ENCODE measurements around the gene TMEM30A. TPM values are rescaled to one million over a fixed set of nuclear protein-coding genes. Genes with fewer than 3 reads are reported as not detected.

TMEM30A gene
- total and polyA plus RNA-seq, 2 donors, result 40.6 to 45.8 TPM

DNA sequence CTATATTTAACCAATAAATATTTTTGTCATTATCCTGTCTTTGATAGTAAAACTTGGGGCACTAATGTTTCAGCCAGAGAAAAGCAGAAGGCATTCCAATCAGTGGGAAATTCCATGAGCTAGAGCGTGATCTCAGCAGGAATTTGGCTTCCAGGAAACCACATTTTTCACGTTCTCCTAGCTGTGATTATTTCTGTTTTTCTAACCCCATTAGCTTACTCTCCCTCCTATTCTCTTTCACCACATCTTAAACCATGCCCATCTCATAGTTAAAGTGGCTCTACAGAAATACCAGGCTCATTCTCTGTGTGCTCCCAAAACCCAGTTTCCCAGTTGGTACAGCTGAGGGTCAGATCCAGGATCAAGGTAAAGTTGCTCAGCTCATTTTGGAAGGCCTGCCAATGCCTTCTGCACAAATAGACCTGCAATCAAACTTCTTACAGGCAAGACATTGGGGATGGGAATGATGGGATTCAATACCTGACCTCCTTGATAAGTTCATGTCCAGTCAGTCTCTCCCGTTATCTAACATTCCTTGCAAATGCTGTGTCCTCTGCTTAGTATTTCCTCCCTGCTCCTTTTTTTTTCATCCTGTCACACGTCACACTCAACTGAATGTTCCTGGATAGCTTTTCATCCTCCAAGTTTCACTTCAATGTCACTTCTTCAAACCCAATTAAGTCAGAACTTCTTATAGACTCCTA, 33.1 kb upstream of the TMEM30A start:
- DNase-seq (ENCODE audit: low read depth in 6 of 9, low spot score in 9 of 9), result no peak
- WGBS, result 87% methylated on average over 4 of the region's 4 CpGs
- no peaks in the 10 kb centered on the region for H3K9me3 ChIP-seq (ENCODE audit: control insufficient read depth in 2 of 2, insufficient read depth in 1 of 2, low read length in 1 of 2)
- no peaks in the 10 kb centered on the region for H3K27me3 ChIP-seq (ENCODE audit: control insufficient read depth in 2 of 2, insufficient read depth in 1 of 2, low read length in 1 of 2)
- no peak overlapping the region for H3K4me3 ChIP-seq (ENCODE audit: low read length in 2 of 2)
- no peak overlapping the region for H3K27ac ChIP-seq (ENCODE audit: low read depth in 1 of 2, low read length in 1 of 2)
- H3K36me3 ChIP-seq (ENCODE audit: control insufficient read depth in 2 of 2, insufficient read depth in 2 of 2, low read length in 1 of 2), result no peaks in the 10 kb centered on the region
- H3K4me1 ChIP-seq (ENCODE audit: control insufficient read depth in 2 of 2, insufficient read depth in 2 of 2, low read length in 2 of 2), result no peaks in the 10 kb centered on the region

- H3K27ac ChIP-seq (ENCODE audit: low read depth in 1 of 2, low read length in 1 of 2), result no peak overlapping the region
- H3K4me1 ChIP-seq (ENCODE audit: control insufficient read depth in 2 of 2, insufficient read depth in 2 of 2, low read length in 2 of 2), result no peaks in the 10 kb centered on the region
- H3K4me3 ChIP-seq (ENCODE audit: low read length in 2 of 2), result no peak overlapping the region
- H3K27me3 ChIP-seq (ENCODE audit: control insufficient read depth in 2 of 2, insufficient read depth in 1 of 2, low read length in 1 of 2), result no peaks in the 10 kb centered on the region
- no peak for DNase-seq (ENCODE audit: low read depth in 6 of 9, low spot score in 9 of 9)
- no peaks in the 10 kb centered on the region for H3K36me3 ChIP-seq (ENCODE audit: control insufficient read depth in 2 of 2, insufficient read depth in 2 of 2, low read length in 1 of 2)
- no peaks in the 10 kb centered on the region for H3K9me3 ChIP-seq (ENCODE audit: control insufficient read depth in 2 of 2, insufficient read depth in 1 of 2, low read length in 1 of 2)
These were observed 31.4 kb upstream of the TMEM30A start for GRCh38 chr6:75315978-75316377.

GRCh38 chr6:75308250-75308988, 23.8 kb upstream of the TMEM30A start:
- WGBS, result 80% methylated on average over 11 of the region's 11 CpGs
- H3K4me1 ChIP-seq (ENCODE audit: control insufficient read depth in 2 of 2, insufficient read depth in 2 of 2, low read length in 2 of 2), result no peaks in the 10 kb centered on the region
- no peaks in the 10 kb centered on the region for H3K36me3 ChIP-seq (ENCODE audit: control insufficient read depth in 2 of 2, insufficient read depth in 2 of 2, low read length in 1 of 2)

DNA sequence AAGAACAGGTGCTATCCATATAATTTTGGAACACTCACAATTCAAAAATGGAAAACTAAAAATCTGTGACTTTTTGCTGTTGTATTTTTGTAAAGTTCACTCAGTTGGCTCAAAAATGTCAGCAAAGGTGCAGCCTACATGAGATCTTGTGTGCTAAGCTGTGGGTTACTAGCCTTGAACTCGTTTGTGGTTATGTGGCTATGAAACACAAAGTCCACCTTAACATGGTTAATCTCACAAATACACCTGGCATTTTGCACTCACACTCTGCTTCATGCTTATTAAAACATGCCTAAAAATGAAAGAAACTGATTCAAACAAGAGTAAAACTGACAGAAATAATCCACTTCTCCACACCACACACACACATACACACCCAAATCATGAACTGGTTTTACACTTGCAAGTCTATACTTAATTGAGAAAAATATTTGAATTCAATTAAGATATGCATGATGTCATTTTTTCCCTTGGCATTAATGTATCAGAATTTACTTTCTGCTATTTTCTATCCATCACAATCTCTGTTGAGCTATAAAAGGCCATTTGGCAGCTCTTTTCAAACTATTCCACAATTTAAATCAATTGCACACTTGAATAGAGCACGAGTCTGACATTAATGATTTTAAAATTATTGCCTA, 22.9 kb upstream of the TMEM30A start:
- DNase-seq (ENCODE audit: low read depth in 6 of 9, low spot score in 9 of 9), result no peak
- no peak overlapping the region for H3K4me3 ChIP-seq (ENCODE audit: low read length in 2 of 2)
- H3K27ac ChIP-seq (ENCODE audit: low read depth in 1 of 2, low read length in 1 of 2), result no peak overlapping the region
- no peaks in the 10 kb centered on the region for H3K9me3 ChIP-seq (ENCODE audit: control insufficient read depth in 2 of 2, insufficient read depth in 1 of 2, low read length in 1 of 2)
- H3K27me3 ChIP-seq (ENCODE audit: control insufficient read depth in 2 of 2, insufficient read depth in 1 of 2, low read length in 1 of 2), result no peaks in the 10 kb centered on the region
- H3K36me3 ChIP-seq (ENCODE audit: control insufficient read depth in 2 of 2, insufficient read depth in 2 of 2, low read length in 1 of 2), result no peaks in the 10 kb centered on the region
- WGBS, result 64% methylated on average over 2 of the region's 2 CpGs
- H3K4me1 ChIP-seq (ENCODE audit: control insufficient read depth in 2 of 2, insufficient read depth in 2 of 2, low read length in 2 of 2), result no peaks in the 10 kb centered on the region

More at GRCh38 chr6:75308250-75308988, 23.8 kb upstream of the TMEM30A start:
- no peak for DNase-seq (ENCODE audit: low read depth in 6 of 9, low spot score in 9 of 9)
- no peak overlapping the region for H3K4me3 ChIP-seq (ENCODE audit: low read length in 2 of 2)
- no peak overlapping the region for H3K27ac ChIP-seq (ENCODE audit: low read depth in 1 of 2, low read length in 1 of 2)
- no peaks in the 10 kb centered on the region for H3K27me3 ChIP-seq (ENCODE audit: control insufficient read depth in 2 of 2, insufficient read depth in 1 of 2, low read length in 1 of 2)
- H3K9me3 ChIP-seq (ENCODE audit: control insufficient read depth in 2 of 2, insufficient read depth in 1 of 2, low read length in 1 of 2), result no peaks in the 10 kb centered on the region

DNA sequence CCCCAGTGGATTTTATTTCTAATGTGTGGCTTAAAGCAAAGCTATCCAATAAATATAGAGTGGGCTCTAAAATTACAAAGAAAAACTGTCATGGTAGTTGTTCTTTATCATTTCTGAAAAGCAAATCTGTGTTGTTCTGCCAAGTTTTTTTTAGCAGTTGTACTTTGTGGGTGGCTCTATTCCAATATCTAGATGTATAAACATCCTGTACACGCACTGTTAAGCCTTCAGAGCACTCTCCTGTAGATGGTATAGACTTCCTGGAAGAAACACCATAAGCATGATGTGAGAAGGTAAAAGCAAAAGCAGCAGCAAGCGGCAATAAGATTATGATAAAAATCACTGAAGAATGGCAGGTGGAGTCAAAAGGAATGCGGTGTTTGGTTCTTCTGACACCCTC, 21.5 kb upstream of the TMEM30A start:
- Histone ChIP-seq H3K4me1 (ENCODE audit: control insufficient read depth in 2 of 2, insufficient read depth in 2 of 2, low read length in 2 of 2) (no peaks in the 10 kb centered on the region), H3K27me3 (ENCODE audit: control insufficient read depth in 2 of 2, insufficient read depth in 1 of 2, low read length in 1 of 2) (no peaks in the 10 kb centered on the region), H3K4me3 (ENCODE audit: low read length in 2 of 2) (no peak overlapping the region), H3K36me3 (ENCODE audit: control insufficient read depth in 2 of 2, insufficient read depth in 2 of 2, low read length in 1 of 2) (no peaks in the 10 kb centered on the region), H3K27ac (ENCODE audit: low read depth in 1 of 2, low read length in 1 of 2) (no peak overlapping the region), H3K9me3 (ENCODE audit: control insufficient read depth in 2 of 2, insufficient read depth in 1 of 2, low read length in 1 of 2) (no peaks in the 10 kb centered on the region)
- peak in 1 of 9 donors; percentile 20 for DNase-seq (ENCODE audit: low read depth in 6 of 9, low spot score in 9 of 9)
- WGBS, result 81% methylated on average over 3 of the region's 3 CpGs

DNA sequence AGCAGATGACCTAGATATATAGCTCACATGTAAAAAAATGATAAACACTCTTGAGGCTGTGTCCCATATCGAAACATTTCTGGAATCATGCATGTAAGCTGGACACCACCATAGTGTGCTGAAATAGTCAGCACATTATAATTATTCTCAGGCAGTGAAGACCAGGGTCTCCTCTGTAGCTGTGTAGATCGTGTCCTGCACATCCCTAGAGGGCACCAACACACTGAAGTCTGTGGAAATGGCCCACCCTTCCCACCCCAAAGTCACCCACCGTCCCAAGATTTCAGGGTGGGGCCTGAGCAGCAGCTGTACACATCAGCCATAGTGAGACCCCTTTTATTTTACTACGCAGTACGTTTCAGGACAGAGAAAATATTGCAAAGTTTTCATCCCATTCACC, 21.0 kb upstream of the TMEM30A start:
- H3K4me1 ChIP-seq (ENCODE audit: control insufficient read depth in 2 of 2, insufficient read depth in 2 of 2, low read length in 2 of 2), result no peaks in the 10 kb centered on the region
- no peaks in the 10 kb centered on the region for H3K9me3 ChIP-seq (ENCODE audit: control insufficient read depth in 2 of 2, insufficient read depth in 1 of 2, low read length in 1 of 2)
- H3K27me3 ChIP-seq (ENCODE audit: control insufficient read depth in 2 of 2, insufficient read depth in 1 of 2, low read length in 1 of 2), result no peaks in the 10 kb centered on the region
- DNase-seq (ENCODE audit: low read depth in 6 of 9, low spot score in 9 of 9), result no peak
- no peak overlapping the region for H3K27ac ChIP-seq (ENCODE audit: low read depth in 1 of 2, low read length in 1 of 2)
- no peaks in the 10 kb centered on the region for H3K36me3 ChIP-seq (ENCODE audit: control insufficient read depth in 2 of 2, insufficient read depth in 2 of 2, low read length in 1 of 2)
- WGBS, result 83% methylated on average over 5 of the region's 5 CpGs
- no peak overlapping the region for H3K4me3 ChIP-seq (ENCODE audit: low read length in 2 of 2)

DNA sequence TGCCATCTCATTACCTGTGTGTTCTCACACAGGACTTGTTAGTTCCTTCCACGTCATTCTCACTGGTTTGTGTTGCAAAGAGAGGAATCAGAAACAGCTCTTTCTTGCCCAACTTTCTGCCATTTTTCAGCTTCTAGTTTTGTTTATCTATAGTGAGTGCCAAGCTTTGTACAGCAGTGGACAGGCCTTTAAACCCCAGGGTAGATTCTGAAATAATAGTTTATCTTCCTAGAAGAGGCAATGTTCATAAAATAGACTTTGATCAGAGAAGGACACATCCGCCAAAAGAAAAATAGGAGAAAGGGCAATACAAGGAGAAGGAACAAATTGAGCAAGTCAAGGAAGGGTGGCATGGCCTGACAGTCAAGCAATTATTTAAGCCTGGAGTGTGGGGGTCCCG, 17.7 kb upstream of the TMEM30A start:
- H3K9me3 ChIP-seq (ENCODE audit: control insufficient read depth in 2 of 2, insufficient read depth in 1 of 2, low read length in 1 of 2), result no peaks in the 10 kb centered on the region
- 92% methylated on average over 3 of the region's 3 CpGs for WGBS
- no peaks in the 10 kb centered on the region for H3K27me3 ChIP-seq (ENCODE audit: control insufficient read depth in 2 of 2, insufficient read depth in 1 of 2, low read length in 1 of 2)
- no peak overlapping the region for H3K4me3 ChIP-seq (ENCODE audit: low read length in 2 of 2)
- no peak overlapping the region for H3K27ac ChIP-seq (ENCODE audit: low read depth in 1 of 2, low read length in 1 of 2)
- DNase-seq (ENCODE audit: low read depth in 6 of 9, low spot score in 9 of 9), result no peak
- H3K4me1 ChIP-seq (ENCODE audit: control insufficient read depth in 2 of 2, insufficient read depth in 2 of 2, low read length in 2 of 2), result no peaks in the 10 kb centered on the region
- no peaks in the 10 kb centered on the region for H3K36me3 ChIP-seq (ENCODE audit: control insufficient read depth in 2 of 2, insufficient read depth in 2 of 2, low read length in 1 of 2)

DNA sequence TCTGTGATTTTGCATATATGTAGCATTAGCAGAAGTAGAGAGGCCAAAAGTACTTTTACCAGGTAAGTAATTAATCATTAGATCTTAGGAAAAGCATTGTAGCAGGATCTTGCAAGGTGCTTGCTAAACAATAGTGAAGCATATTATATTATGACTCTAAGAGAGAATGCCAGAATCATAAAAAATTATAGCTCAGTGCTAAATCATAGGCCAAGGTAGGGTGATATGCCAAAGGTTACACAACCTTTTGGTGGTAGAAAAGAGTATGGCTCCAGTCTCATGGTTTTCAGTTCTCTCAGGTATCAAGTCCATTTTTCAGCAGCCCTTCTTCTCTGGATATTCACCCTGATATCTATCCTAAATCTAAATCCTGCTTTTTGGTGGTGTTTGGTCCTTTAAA, 16.9 kb upstream of the TMEM30A start:
- DNase-seq (ENCODE audit: low read depth in 6 of 9, low spot score in 9 of 9), result no peak
- Histone ChIP-seq H3K9me3 (ENCODE audit: control insufficient read depth in 2 of 2, insufficient read depth in 1 of 2, low read length in 1 of 2) (no peaks in the 10 kb centered on the region), H3K27ac (ENCODE audit: low read depth in 1 of 2, low read length in 1 of 2) (no peak overlapping the region), H3K27me3 (ENCODE audit: control insufficient read depth in 2 of 2, insufficient read depth in 1 of 2, low read length in 1 of 2) (no peaks in the 10 kb centered on the region), H3K36me3 (ENCODE audit: control insufficient read depth in 2 of 2, insufficient read depth in 2 of 2, low read length in 1 of 2) (no peaks in the 10 kb centered on the region), H3K4me1 (ENCODE audit: control insufficient read depth in 2 of 2, insufficient read depth in 2 of 2, low read length in 2 of 2) (no peaks in the 10 kb centered on the region), H3K4me3 (ENCODE audit: low read length in 2 of 2) (no peak overlapping the region)

DNA sequence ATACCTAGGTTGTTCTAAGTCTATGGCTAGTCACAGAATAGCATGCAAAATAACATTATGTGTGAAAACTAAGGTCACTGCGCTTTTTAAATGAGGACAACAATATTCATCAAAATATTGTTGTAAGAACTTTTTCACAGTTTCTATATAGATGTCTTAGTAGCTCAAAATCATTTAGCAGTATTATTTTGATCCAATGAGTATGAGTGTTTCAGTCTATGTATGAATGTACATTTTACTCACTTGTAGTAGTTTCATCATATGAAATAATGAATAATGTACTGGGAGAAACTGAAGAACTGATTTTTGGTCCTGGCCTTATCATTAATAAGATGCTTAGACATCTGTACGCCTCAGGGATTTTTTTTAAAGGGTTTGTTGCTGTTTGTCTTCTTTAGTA, 16.5 kb upstream of the TMEM30A start:
- Histone ChIP-seq H3K9me3 (ENCODE audit: control insufficient read depth in 2 of 2, insufficient read depth in 1 of 2, low read length in 1 of 2) (no peaks in the 10 kb centered on the region), H3K4me1 (ENCODE audit: control insufficient read depth in 2 of 2, insufficient read depth in 2 of 2, low read length in 2 of 2) (no peaks in the 10 kb centered on the region), H3K27me3 (ENCODE audit: control insufficient read depth in 2 of 2, insufficient read depth in 1 of 2, low read length in 1 of 2) (no peaks in the 10 kb centered on the region), H3K4me3 (ENCODE audit: low read length in 2 of 2) (no peak overlapping the region), H3K36me3 (ENCODE audit: control insufficient read depth in 2 of 2, insufficient read depth in 2 of 2, low read length in 1 of 2) (no peaks in the 10 kb centered on the region), H3K27ac (ENCODE audit: low read depth in 1 of 2, low read length in 1 of 2) (no peak overlapping the region)
- no peak for DNase-seq (ENCODE audit: low read depth in 6 of 9, low spot score in 9 of 9)
- 99% methylated on average over 2 of the region's 2 CpGs for WGBS
